HepG2 (cell line): ENCODE measurements around the gene CORO7. TPM values are rescaled to one million over a fixed set of nuclear protein-coding genes. Genes with fewer than 3 reads are reported as not detected.

Source experiments
- CSRNP1 ChIP-seq: sonication (generic); formaldehyde crosslinking; IDR thresholded peaks from 2 replicates; pipeline ENCODE4 v1.8.1; 2023; ENCODE audit warnings: mild to moderate bottlenecking, missing genetic modification reagents
- EZH2 ChIP-seq: conservative IDR thresholded peaks from 2 replicates; pipeline ENCODE4 v1.6.1; 2012; ENCODE audit warnings: mild to moderate bottlenecking, low read depth, low read length, moderate library complexity
- JUNB ChIP-seq: sonication (generic); formaldehyde crosslinking; IDR thresholded peaks from 2 replicates; pipeline ENCODE4 v1.8.0; 2022; ENCODE audit warnings: missing genetic modification reagents, mild to moderate bottlenecking, borderline replicate concordance
- MTF2 ChIP-seq: sonication (generic); formaldehyde crosslinking; IDR thresholded peaks from 2 replicates; pipeline ENCODE4 v1.5.0; 2020; ENCODE audit warnings: missing genetic modification reagents, borderline replicate concordance
- MYPOP ChIP-seq: sonication (generic); formaldehyde crosslinking; IDR thresholded peaks from 2 replicates; pipeline ENCODE4 v1.8.1; 2023; ENCODE audit warnings: mild to moderate bottlenecking, moderate library complexity, missing genetic modification reagents
- NFE2 ChIP-seq: sonication (generic); formaldehyde crosslinking; IDR thresholded peaks from 2 replicates; pipeline ENCODE4 v1.4.0; 2020; ENCODE audit warnings: missing genetic modification reagents
- PITX1 ChIP-seq: sonication (generic); formaldehyde crosslinking; IDR thresholded peaks from 2 replicates; pipeline ENCODE4 v1.5.1; 2020; ENCODE audit warnings: mild to moderate bottlenecking, missing genetic modification reagents
- RXRB ChIP-seq: IDR thresholded peaks from 2 replicates; pipeline ENCODE4 v1.6.1; 2016; ENCODE audit warnings: borderline replicate concordance, missing genetic modification reagents, missing compliant biosample characterization
- SKIL ChIP-seq: sonication (generic); formaldehyde crosslinking; IDR thresholded peaks from 2 replicates; pipeline ENCODE4 v1.8.0; 2022; ENCODE audit warnings: missing genetic modification reagents, mild to moderate bottlenecking, moderate library complexity, borderline replicate concordance
- SMYD3 ChIP-seq: sonication (generic); formaldehyde crosslinking; IDR thresholded peaks from 2 replicates; pipeline ENCODE4 v1.8.1; 2023; ENCODE audit warnings: mild to moderate bottlenecking, missing genetic modification reagents
- SNRNP70 ChIP-seq: fragments of 200-400 bp; formaldehyde crosslinking; IDR thresholded peaks from 2 replicates; pipeline ENCODE4 v1.6.1; 2017; ENCODE audit warnings: mild to moderate bottlenecking, low read depth, low read length, moderate library complexity
- SRY ChIP-seq: sonication (generic); formaldehyde crosslinking; IDR thresholded peaks from 2 replicates; pipeline ENCODE4 v1.8.0; 2022; ENCODE audit warnings: mild to moderate bottlenecking, missing genetic modification reagents
- ZBTB4 ChIP-seq: sonication (generic); formaldehyde crosslinking; IDR thresholded peaks from 2 replicates; pipeline ENCODE4 v1.4.0; 2020; ENCODE audit warnings: missing genetic modification reagents, mild to moderate bottlenecking, borderline replicate concordance
- ZMYM4 ChIP-seq: sonication (generic); formaldehyde crosslinking; IDR thresholded peaks from 2 replicates; pipeline ENCODE4 v1.8.1; 2023; ENCODE audit warnings: mild to moderate bottlenecking, missing genetic modification reagents
- ZNF138 ChIP-seq: sonication (generic); formaldehyde crosslinking; IDR thresholded peaks from 2 replicates; pipeline ENCODE4 v1.5.0; 2020; ENCODE audit warnings: mild to moderate bottlenecking, low read depth, missing genetic modification reagents
- ZNF230 ChIP-seq: sonication (generic); formaldehyde crosslinking; IDR thresholded peaks from 2 replicates; pipeline ENCODE4 v1.4.0; 2020; ENCODE audit warnings: mild to moderate bottlenecking, missing genetic modification reagents
- ZNF513 ChIP-seq: sonication (generic); formaldehyde crosslinking; conservative IDR thresholded peaks from 2 replicates; pipeline ENCODE4 v1.5.0; 2020; ENCODE audit warnings: missing genetic modification reagents
- ZNF746 ChIP-seq: sonication (generic); formaldehyde crosslinking; IDR thresholded peaks from 2 replicates; pipeline ENCODE4 v1.8.0; 2022; ENCODE audit warnings: mild to moderate bottlenecking, missing genetic modification reagents
- ZNF816 ChIP-seq: sonication (generic); formaldehyde crosslinking; IDR thresholded peaks from 2 replicates; pipeline ENCODE4 v1.8.0; 2022; ENCODE audit warnings: missing genetic modification reagents, mild to moderate bottlenecking, borderline replicate concordance
- ZSCAN30 ChIP-seq: sonication (generic); formaldehyde crosslinking; IDR thresholded peaks from 2 replicates; pipeline ENCODE4 v1.5.0; 2020; ENCODE audit warnings: mild to moderate bottlenecking, missing genetic modification reagents
- polyA plus RNA-seq, 8 experiments: library from polyadenylated mRNA; depleted of rRNA in 3 of 8; stranded (reverse) in 7 of 8; unstranded in 1 of 8; fragments of >200 nt; fragmentation: Illumina TruSeq in 4 of 8; extraction: Trizol in 4 of 8; gene quantifications; 2 replicates each; pipeline versions ENCODE4 v1.2.1 to v1.2.3, GENCODE V29; 2011 to 2016; ENCODE audit warnings: low read depth in 4 of 8, missing spikeins in 1 of 8, mixed read lengths in 1 of 8; ENCODE audit not compliant: insufficient read depth in 1 of 8
- total RNA-seq, 5 experiments: library from RNA; depleted of rRNA; stranded (reverse); fragments of >200 nt; fragmentation: Illumina TruSeq; extraction: Trizol; gene quantifications; 2 replicates each; pipeline ENCODE4 v1.2.3, GENCODE V29; 2016; ENCODE audit warnings: low read depth in 1 of 5

Gene CORO7
- total and polyA plus RNA-seq, 2 of the 13 experiments (the other 11 are each of a cell fraction or from before 2014, with no cell fraction given) = 9.9 to 14.3 TPM

- TF ChIP-seq NFE2 (CRISPR knock-in tag) = no peak
- TF ChIP-seq SRY (CRISPR knock-in tag) = no peak
- TF ChIP-seq CSRNP1 (CRISPR knock-in tag) = 0 out of 2 replicates have a peak, but pooled peaks have one; percentile 69
- peak; percentile 6 for TF ChIP-seq PITX1 (CRISPR knock-in tag)
- TF ChIP-seq EZH2 = no peak
- no peak for TF ChIP-seq ZBTB4 (CRISPR knock-in tag)
- TF ChIP-seq ZNF746 (CRISPR knock-in tag) = no peak
- 0 out of 2 replicates have a peak, but pooled peaks have one; percentile 10 for TF ChIP-seq RXRB
- TF ChIP-seq JUNB (CRISPR knock-in tag) = no peak
- no peak for TF ChIP-seq ZNF513
- TF ChIP-seq ZNF138 (CRISPR knock-in tag) = no peak
- no peak for TF ChIP-seq ZNF816 (CRISPR knock-in tag)
- peak; percentile 48; the same call in 1 of the 2 replicates for TF ChIP-seq MYPOP (CRISPR knock-in tag)
- TF ChIP-seq ZSCAN30 (CRISPR knock-in tag) = no peak
- TF ChIP-seq ZMYM4 = peak; percentile 67; the same call in 1 of the 2 replicates
- TF ChIP-seq SMYD3 (CRISPR knock-in tag) = no peak
- TF ChIP-seq SNRNP70 = no peak
- no peak for TF ChIP-seq SKIL (CRISPR knock-in tag)
- TF ChIP-seq MTF2 (CRISPR knock-in tag) = no peak
- no peak; the same call in 1 of the 2 replicates for TF ChIP-seq ZNF230 (CRISPR knock-in tag)
Observed at GRCh38 chr16:4425378-4426020, 9.1 kb upstream of the CORO7 start, which contains the start of gene DNAJA3 (continued).
